ENCODE results near the gene UAP1L1.

Gene UAP1L1

GRCh38 chr9:137042751-137043727, 34.3 kb upstream of the UAP1L1 start:
- DNase-seq (ENCODE audit: low read depth): no peak

- DNase-seq (ENCODE audit: low read depth): no peak
Observed at GRCh38 chr9:137044037-137044436, 33.3 kb upstream of the UAP1L1 start.

- DNase-seq (ENCODE audit: low read depth): no peak
Observed at GRCh38 chr9:137044502-137045177, 32.7 kb upstream of the UAP1L1 start.

GRCh38 chr9:137045294-137046087, 31.8 kb upstream of the UAP1L1 start:
- peak; percentile 25 for DNase-seq (ENCODE audit: low read depth)

GRCh38 chr9:137046088-137046787, 31.1 kb upstream of the UAP1L1 start, which contains the start of gene NPDC1:
NPDC1 (minus strand) TSS chr9:137046177; CDS start chr9:137045989, 188 bp downstream.
- DNase-seq (ENCODE audit: low read depth): peak; percentile 39

GRCh38 chr9:137048655-137049543, 28.4 kb upstream of the UAP1L1 start:
- DNase-seq (ENCODE audit: low read depth): no peak

GRCh38 chr9:137049544-137050449, 27.5 kb upstream of the UAP1L1 start:
- DNase-seq (ENCODE audit: low read depth): no peak

GRCh38 chr9:137050570-137050969, 26.7 kb upstream of the UAP1L1 start:
- no peak for DNase-seq (ENCODE audit: low read depth)

GRCh38 chr9:137051145-137051724, 26.1 kb upstream of the UAP1L1 start:
- no peak for DNase-seq (ENCODE audit: low read depth)

- DNase-seq (ENCODE audit: low read depth): no peak
Observed at GRCh38 chr9:137052293-137052692, 25.0 kb upstream of the UAP1L1 start.

- no peak for DNase-seq (ENCODE audit: low read depth)
Observed at GRCh38 chr9:137052998-137053943, 24.0 kb upstream of the UAP1L1 start.

- DNase-seq (ENCODE audit: low read depth): no peak
Observed at GRCh38 chr9:137053944-137054931, 23.1 kb upstream of the UAP1L1 start, which contains the start of gene ENTPD2. ENTPD2 (minus strand) TSS chr9:137054061; CDS start chr9:137053997, 64 bp downstream.

GRCh38 chr9:137054932-137055384, 22.4 kb upstream of the UAP1L1 start:
- DNase-seq (ENCODE audit: low read depth): no peak

GRCh38 chr9:137055385-137056364, 21.6 kb upstream of the UAP1L1 start:
- peak; percentile 66 for DNase-seq (ENCODE audit: low read depth)

GRCh38 chr9:137056739-137057415, 20.4 kb upstream of the UAP1L1 start:
- no peak for DNase-seq (ENCODE audit: low read depth)

Measured in fibroblast of gingiva (primary cell).